HG03442 (cell line): Measurements from ENCODE around the gene CELA2B.
"Not testable (repeated sequence)": the region's sequence is repeated elsewhere in the genome, so short reads cannot be mapped to it uniquely, and the experiment has no call there.

Experiments
- ATAC-seq: cut with Tn5 transposase; IDR thresholded peaks from one replicate; pipeline ENCODE4 v1.9.1; 2021; ENCODE audit warnings: mild to moderate bottlenecking, moderate library complexity; ENCODE audit not compliant: unreplicated experiment

CELA2B gene

DNA sequence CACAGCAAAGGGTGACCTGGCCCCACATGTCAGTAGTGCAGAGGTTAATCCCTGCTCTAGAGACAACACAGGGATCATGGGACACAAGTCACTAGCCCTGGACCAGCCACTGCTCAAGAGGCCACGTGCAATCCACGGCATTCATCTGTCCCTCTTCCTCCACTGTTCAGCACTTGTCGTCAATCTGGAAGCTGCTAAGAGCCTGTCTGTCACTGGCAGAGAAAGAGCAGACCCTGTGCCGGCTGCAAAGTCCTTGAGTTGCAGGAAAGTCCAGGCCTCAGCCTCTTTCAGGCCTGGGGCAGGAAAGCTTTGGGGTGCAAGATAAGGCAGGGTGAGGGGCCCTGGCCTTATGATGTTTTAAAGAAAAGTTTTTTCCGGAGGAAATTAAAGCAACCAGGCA lies 16.7 kb downstream of the CELA2B start:
- ATAC-seq: no peak

GRCh38 chr1:15493869-15494390 lies 18.0 kb downstream of the CELA2B start:
- ATAC-seq: no peak

DNA sequence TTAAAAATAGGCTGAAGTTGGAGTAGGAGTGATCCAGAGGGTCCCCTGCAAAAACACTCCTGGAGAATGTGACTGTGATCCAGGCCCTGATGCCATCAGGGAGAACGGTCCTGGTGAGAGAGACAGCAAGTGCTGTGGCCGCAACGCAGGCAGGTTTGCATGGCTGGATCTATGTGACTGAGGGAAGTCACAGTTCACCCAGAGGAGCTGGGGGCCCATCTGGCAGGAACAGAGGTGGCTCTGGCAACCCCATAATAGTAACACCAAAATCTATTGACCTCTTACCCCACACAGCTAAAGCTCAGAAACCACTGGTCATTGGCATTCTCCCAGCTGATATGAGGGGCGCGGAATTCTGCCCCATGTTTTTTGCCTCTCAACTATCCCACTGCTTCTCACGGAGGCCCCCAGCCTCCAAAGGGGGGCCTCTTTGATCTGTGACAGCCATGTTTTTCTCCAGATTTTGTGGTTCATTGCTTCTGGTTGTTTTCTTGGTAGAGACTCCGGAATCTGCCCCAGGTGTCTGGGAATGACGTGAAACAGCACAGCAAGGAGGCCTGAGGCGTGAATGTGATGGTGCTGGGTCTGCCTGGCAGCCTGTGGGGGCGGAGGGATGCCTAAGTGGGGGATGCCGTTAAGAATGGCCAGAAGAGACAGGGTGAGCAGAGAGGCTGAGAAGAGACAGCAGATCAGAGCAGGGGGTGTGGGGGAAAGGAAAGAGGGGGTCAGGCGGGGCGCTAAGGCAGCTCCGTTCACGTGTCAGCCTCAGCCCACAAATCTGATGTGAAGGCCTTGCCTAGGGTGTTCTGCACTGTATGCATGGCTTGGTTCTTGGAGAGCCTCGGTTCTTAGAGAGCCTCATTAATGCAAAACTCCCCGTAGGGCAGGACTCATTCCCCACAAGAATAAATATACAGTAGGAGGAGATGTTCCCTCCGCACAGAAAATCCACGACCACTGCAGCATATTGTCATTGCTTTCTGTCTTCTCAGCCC lies 24.6 kb downstream of the CELA2B start:
- ATAC-seq: no peak

- no peak for ATAC-seq
Observed at GRCh38 chr1:15501208-15502032, 25.5 kb downstream of the CELA2B start.

DNA sequence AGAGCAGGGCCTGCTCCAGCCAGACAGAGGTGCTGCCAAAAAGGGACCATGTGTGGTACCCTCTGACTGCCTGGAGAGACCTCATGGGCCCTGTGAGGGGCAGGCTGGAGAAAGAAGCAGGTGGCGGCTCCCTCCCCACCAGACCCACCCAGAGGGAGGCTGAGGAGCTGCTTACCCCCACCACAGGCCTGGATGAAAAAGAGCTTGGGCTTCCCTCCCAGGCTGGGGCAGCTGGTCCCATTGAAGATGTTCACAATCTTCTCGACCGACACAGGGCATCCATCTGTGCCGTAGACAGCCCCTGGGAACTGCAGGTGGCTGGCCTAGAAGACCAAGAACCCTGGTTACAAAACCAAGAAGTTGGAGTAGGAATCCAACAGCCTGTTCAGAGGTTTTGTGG lies 28.5 kb downstream of the CELA2B start:
- ATAC-seq: no peak

- ATAC-seq: no peak
Observed at GRCh38 chr1:15506831-15507230, 30.9 kb downstream of the CELA2B start.

- no peak for ATAC-seq
Observed at GRCh38 chr1:15507278-15507677, 31.4 kb downstream of the CELA2B start.

DNA sequence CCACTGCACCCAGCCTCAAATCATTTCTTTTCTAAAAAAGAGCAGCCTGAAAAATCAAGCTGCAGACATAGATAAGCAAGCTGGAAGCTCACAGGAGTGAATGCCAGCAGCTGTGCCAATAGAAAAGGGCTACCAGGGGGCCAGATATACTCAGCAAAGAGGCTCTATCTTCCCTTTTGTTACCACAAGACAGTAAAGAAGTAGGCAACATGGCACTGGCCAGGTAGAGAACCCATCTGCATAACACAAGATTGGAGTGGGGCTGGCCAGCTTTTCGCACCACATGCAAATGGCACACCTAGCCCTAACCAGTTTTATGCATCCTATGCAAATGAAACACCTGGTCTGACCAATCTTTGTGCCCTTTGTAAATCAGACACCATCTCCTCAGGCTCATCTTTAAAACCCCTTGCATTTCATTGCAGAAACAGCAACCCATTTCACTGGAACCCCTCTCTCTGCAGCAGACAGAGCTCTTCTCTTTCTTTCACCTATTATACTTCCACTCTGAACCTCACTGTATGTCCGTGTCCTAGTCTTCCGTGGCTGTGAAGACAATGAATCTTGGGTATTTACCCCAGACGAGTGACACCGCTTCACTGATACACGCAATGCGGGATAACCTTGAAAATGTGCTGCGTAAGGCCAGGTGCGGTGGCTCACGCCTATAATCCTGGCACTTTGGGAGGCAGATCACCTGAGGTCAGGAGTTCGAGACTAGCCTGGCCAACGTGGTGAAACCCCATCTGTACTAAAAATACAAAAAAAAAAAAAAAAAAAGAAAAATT lies 33.0 kb downstream of the CELA2B start:
- no peak for ATAC-seq

DNA sequence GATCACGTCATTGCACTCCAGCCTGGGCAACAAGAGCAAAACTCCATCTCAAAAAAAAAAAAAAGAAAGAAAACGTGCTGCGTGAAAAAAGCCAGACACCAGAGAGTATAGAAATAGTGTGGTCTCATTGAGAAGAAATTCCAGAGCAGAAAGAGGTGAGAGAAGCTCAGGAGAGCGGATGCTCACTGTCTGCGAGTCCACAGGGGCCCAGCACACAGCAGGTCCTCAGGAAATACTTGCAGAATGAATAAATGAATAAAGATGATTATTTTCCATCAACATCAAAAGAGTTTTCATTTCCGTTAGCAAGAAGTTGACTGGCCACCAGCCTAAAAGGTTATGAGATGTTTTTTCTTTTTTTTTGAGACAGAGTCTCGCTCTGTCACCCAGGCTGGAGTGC lies 33.7 kb downstream of the CELA2B start:
- no peak for ATAC-seq

- ATAC-seq: no peak
Observed at GRCh38 chr1:15510611-15511405, 34.9 kb downstream of the CELA2B start.

GRCh38 chr1:15513192-15513591 lies 37.3 kb downstream of the CELA2B start:
- no peak for ATAC-seq

GRCh38 chr1:15513919-15514318 lies 38.0 kb downstream of the CELA2B start:
- ATAC-seq: no peak

- ATAC-seq: not testable (repeated sequence)
Observed at GRCh38 chr1:15514557-15514956, 38.7 kb downstream of the CELA2B start.

GRCh38 chr1:15515022-15515663 lies 39.2 kb downstream of the CELA2B start:
- ATAC-seq: no peak

- ATAC-seq: no peak
Observed at GRCh38 chr1:15519625-15520024, 43.7 kb downstream of the CELA2B start.

DNA sequence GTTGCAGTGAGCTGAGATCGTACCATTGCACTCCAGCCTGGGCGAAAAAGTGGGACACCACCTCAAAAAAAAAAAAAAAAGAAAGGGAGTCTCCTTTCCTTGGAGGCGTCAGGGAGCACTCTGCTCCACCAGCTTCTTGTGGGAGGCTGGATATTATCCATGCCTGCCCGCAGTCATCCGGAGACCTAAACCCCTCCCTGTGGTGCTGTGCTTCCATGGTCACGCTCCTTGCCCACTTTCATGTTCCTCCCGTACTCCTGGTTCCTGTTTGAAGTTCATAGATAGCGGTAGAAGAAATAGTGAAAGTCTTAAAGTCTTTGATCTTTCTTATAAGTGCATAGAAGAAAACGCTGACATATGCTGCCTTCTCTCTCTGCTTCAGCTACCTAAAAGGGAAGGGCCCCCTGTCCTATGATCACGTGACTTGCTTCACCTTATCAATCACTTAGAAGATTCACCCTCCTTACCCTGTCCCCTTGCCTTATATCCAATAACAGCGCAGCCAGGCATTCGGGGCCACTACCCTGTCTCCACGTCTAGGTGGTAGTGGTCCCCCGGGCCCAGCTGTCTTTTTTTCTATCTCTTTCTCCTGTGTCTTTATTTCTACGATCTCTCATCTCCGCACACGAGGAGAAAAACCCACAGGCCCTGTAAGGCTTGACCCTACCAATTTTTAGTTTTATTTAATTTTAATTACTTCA lies 45.5 kb downstream of the CELA2B start:
- not testable (repeated sequence) for ATAC-seq

DNA sequence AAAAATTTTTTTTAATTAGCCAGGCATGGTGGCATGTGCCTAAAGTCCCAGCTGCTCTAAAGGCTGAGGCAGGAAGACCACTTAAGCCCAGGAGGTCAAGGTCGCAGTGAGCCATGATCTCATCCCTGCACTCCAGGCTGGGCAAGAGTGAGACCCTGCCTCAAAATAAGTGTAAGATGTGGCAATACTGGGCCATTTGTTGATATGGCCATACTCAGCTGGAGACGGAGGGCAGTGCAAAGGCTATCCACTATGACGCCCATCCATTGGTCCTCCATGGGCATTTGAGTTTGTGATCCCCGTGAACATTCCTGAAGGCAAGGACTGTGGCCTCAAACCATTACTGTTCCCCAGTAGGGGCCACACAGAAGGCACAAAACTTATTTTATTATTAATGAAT lies 46.6 kb downstream of the CELA2B start:
- ATAC-seq: no peak

DNA sequence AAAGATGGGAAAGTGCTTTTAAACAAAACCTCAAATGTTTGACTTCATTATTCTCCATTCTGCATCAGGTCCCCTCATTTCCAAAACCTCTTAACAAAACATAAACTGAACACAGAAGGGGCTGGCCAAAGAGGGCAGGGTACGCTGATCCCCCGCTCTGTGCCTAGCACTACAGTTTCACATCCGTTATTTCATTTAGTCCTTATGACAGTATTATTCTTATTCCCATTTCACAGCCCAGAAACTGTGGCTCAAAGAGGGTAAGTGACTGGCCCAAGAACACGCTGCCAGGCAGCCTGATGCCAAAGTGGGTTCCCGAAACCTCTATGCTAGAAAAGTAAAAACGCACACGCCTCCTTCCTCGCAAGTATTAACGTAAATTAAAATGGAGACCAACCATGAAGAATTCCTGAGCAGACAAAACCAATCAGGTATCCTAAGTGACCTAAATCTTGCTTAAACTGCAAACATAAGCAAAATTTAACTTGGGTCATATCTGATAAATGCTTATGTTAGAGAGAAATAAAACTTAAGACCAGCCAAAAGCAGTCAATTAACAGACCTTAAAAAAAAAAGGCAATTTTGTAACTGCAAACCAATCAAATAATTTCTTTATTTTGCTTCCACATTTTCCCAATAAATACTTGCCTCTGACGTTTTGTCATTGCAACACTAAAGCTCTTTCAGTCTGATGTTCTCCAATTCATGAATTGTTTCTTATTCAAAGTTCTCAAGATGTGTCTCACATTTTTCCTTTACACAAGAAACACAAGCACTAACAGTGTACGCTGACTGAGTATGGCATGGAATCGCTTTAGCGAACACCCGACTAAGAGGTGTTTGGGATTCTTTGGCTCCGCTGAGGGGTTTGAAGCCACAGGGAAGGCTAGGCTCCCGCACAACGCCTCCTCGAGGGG lies 47.5 kb downstream of the CELA2B start:
- no peak for ATAC-seq
